Activated T-helper 17 cell treated with anti-CD3 and anti-CD28 coated beads, Interleukin-2, amount 50 U/mL, for 72 hours (primary cell): ENCODE measurements around the gene TNPO3. TPM values are rescaled to one million over a fixed set of nuclear protein-coding genes. Genes with fewer than 3 reads are reported as not detected.

Source experiments
- ATAC-seq: fragments of 150-1000 bp; cut with Tn5 transposase; replicated peaks from 2 replicates; pipeline ENCODE4 v1.10.0; 2021; ENCODE audit warnings: mild to moderate bottlenecking, moderate library complexity
- H3K27ac Mint-ChIP-seq: one replicate; pipeline ENCODE4 v1.8.0; 2022; ENCODE audit warnings: mixed read lengths
- H3K27me3 Mint-ChIP-seq: one replicate; pipeline ENCODE4 v1.8.0; 2022; ENCODE audit warnings: mixed read lengths
- H3K36me3 Mint-ChIP-seq: one replicate; pipeline ENCODE4 v1.8.0; 2022; ENCODE audit warnings: low read depth, mild to moderate bottlenecking, mixed read lengths
- H3K4me1 Mint-ChIP-seq: one replicate; pipeline ENCODE4 v1.8.0; 2022; ENCODE audit warnings: mixed read lengths
- H3K4me3 Mint-ChIP-seq: one replicate; pipeline ENCODE4 v1.8.0; 2022; ENCODE audit warnings: mild to moderate bottlenecking, mixed read lengths
- H3K9me3 Mint-ChIP-seq: one replicate; pipeline ENCODE4 v1.8.0; 2022; ENCODE audit warnings: mixed read lengths
- total RNA-seq, 2 donors: library from RNA; stranded (reverse); gene quantifications; one replicate each; pipeline ENCODE4 v1.2.3, GENCODE V29; 2022

TNPO3 gene
- total RNA-seq, 2 donors from 2014 or later, result 45.8 to 62.6 TPM

DNA sequence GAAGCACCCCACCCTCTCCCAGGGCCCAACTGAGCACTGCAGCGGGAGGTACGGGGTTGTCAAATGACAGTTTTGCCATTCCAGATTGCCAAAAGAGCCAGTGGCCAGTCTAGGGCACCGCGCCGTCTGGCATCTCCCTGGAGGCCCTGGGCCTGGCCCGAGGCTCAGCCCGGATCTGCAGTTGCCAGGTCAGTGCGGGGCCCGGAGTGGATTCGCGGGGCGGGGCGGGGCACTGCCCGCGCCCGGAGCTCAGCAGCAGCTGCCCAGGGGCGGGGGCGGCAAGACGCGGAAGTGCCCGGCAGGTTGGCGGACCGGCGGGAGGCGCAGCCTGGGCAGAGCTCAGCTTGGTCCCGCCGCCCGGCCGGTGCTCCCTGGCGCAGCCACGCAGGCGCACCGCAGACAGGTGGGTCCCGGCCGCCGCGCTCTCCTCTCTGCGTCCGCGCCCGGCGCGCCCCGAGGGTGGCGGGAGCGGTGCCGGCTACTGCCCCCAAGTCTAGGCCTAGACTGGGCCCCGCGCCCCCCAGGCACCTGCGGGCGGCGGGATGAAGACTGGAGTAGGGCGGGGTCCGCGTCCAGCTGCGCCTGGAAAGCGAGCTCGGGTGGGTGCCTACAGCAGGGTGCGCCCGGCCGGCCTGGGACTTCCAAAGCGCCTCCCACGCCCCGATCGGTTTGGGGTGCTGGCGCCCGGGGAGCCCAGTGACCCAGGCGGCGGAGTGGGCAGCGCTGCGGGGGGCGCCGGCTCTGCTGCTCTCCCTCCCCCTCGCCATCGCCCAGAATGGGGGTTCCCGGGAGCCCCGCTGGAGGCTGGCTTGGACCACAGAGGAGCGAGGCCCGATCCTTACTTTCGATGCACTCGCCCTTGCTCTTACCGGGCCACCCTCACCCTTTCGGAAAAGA is 117.0 kb downstream of the TNPO3 start, which contains the start of gene IRF5:
TSS of gene IRF5 (plus strand) at position 281 of the 897 bp plus-strand sequence. CDS start 4,155 bp downstream, outside the sequence.
- peak within 1 kb of the TSS; percentile 93 for H3K27ac Mint-ChIP-seq
- peaks cover under 1% of the 10 kb centered on the region for H3K36me3 Mint-ChIP-seq
- H3K4me3 Mint-ChIP-seq, result peak within 1 kb of the TSS; percentile 95
- H3K4me1 Mint-ChIP-seq, result peaks cover 26% of the 10 kb centered on the region
- no peaks in the 10 kb centered on the region for H3K27me3 Mint-ChIP-seq
- H3K9me3 Mint-ChIP-seq, result peaks cover 3% of the 10 kb centered on the region
- peak; percentile 60 for ATAC-seq

- ATAC-seq, result no peak
- peak overlapping the region; percentile 72 for H3K27ac Mint-ChIP-seq
Measured at GRCh38 chr7:128937271-128937646, 117.7 kb downstream of the TNPO3 start.

GRCh38 chr7:128936798-128937197 is 118.1 kb downstream of the TNPO3 start:
- peak overlapping the region; percentile 76 for H3K4me3 Mint-ChIP-seq

More at GRCh38 chr7:128937271-128937646, 117.7 kb downstream of the TNPO3 start:
- Mint-ChIP-seq H3K27me3 (no peaks in the 10 kb centered on the region), H3K4me1 (peaks cover 26% of the 10 kb centered on the region), H3K36me3 (no peaks in the 10 kb centered on the region), H3K4me3 (peak overlapping the region; percentile 76), H3K9me3 (peaks cover 3% of the 10 kb centered on the region)

GRCh38 chr7:128935342-128935730 is 119.6 kb downstream of the TNPO3 start:
- Mint-ChIP-seq H3K27me3 (no peaks in the 10 kb centered on the region), H3K9me3 (peaks cover 3% of the 10 kb centered on the region), H3K4me3 (no peak overlapping the region), H3K27ac (no peak overlapping the region), H3K4me1 (peaks cover 17% of the 10 kb centered on the region), H3K36me3 (no peaks in the 10 kb centered on the region)
- ATAC-seq, result no peak

More at GRCh38 chr7:128936798-128937197, 118.1 kb downstream of the TNPO3 start:
- Mint-ChIP-seq H3K4me1 (peaks cover 26% of the 10 kb centered on the region), H3K36me3 (no peaks in the 10 kb centered on the region), H3K9me3 (peaks cover 3% of the 10 kb centered on the region), H3K27me3 (no peaks in the 10 kb centered on the region), H3K27ac (peak overlapping the region; percentile 72)
- ATAC-seq, result no peak

GRCh38 chr7:128934361-128935341 is 120.3 kb downstream of the TNPO3 start:
- peaks cover 17% of the 10 kb centered on the region for H3K4me1 Mint-ChIP-seq
- peaks cover 3% of the 10 kb centered on the region for H3K9me3 Mint-ChIP-seq
- ATAC-seq, result no peak
- H3K4me3 Mint-ChIP-seq, result no peak overlapping the region
- no peak overlapping the region for H3K27ac Mint-ChIP-seq
- no peaks in the 10 kb centered on the region for H3K36me3 Mint-ChIP-seq
- H3K27me3 Mint-ChIP-seq, result no peaks in the 10 kb centered on the region

GRCh38 chr7:128933180-128933891 is 121.6 kb downstream of the TNPO3 start:
- Mint-ChIP-seq H3K4me3 (peak overlapping the region; percentile 79), H3K27me3 (no peaks in the 10 kb centered on the region)
- ATAC-seq, result peak; percentile 82

DNA sequence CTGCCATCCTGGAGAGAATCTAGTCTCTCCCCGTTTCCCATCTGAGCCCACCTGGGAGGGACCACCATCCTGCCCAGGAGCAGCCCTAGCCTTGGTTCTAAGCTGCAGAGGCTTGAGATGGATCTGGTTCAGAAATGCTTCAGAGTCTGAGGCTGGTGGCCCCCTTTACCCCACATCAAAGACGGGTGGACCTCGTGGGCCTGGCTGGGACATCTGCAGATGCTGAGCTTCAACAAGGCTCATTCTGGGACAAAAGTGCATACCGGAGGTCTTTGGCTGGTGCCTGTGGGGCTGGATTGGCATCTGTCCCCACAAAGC is 122.1 kb downstream of the TNPO3 start:
- no peak for ATAC-seq
- Mint-ChIP-seq H3K4me1 (peaks cover 11% of the 10 kb centered on the region), H3K9me3 (peaks cover 3% of the 10 kb centered on the region), H3K36me3 (no peaks in the 10 kb centered on the region), H3K4me3 (peak overlapping the region; percentile 79), H3K27me3 (no peaks in the 10 kb centered on the region), H3K27ac (peak overlapping the region; percentile 85)

More at GRCh38 chr7:128933180-128933891, 121.6 kb downstream of the TNPO3 start:
- Mint-ChIP-seq H3K36me3 (no peaks in the 10 kb centered on the region), H3K4me1 (peaks cover 12% of the 10 kb centered on the region), H3K9me3 (peaks cover 3% of the 10 kb centered on the region), H3K27ac (peak overlapping the region; percentile 85)

- Mint-ChIP-seq H3K9me3 (peaks cover 3% of the 10 kb centered on the region), H3K4me1 (peaks cover 9% of the 10 kb centered on the region), H3K4me3 (peak overlapping the region; percentile 79), H3K27ac (peak overlapping the region; percentile 85), H3K36me3 (no peaks in the 10 kb centered on the region), H3K27me3 (no peaks in the 10 kb centered on the region)
- ATAC-seq, result no peak
Measured at GRCh38 chr7:128931965-128932861, 122.7 kb downstream of the TNPO3 start.

- no peak for ATAC-seq
- Mint-ChIP-seq H3K27ac (no peak overlapping the region), H3K9me3 (peaks cover 3% of the 10 kb centered on the region), H3K36me3 (no peaks in the 10 kb centered on the region), H3K4me3 (no peak overlapping the region), H3K27me3 (no peaks in the 10 kb centered on the region), H3K4me1 (peaks cover 7% of the 10 kb centered on the region)
Measured at GRCh38 chr7:128931190-128931798, 123.6 kb downstream of the TNPO3 start.

- Mint-ChIP-seq H3K9me3 (peaks cover 3% of the 10 kb centered on the region), H3K36me3 (no peaks in the 10 kb centered on the region), H3K4me1 (peaks cover 7% of the 10 kb centered on the region), H3K4me3 (no peak overlapping the region), H3K27me3 (no peaks in the 10 kb centered on the region), H3K27ac (no peak overlapping the region)
- no peak for ATAC-seq
Measured at GRCh38 chr7:128928882-128929788, 125.8 kb downstream of the TNPO3 start.

GRCh38 chr7:128928159-128928813 is 126.6 kb downstream of the TNPO3 start:
- no peaks in the 10 kb centered on the region for H3K27me3 Mint-ChIP-seq
- no peaks in the 10 kb centered on the region for H3K36me3 Mint-ChIP-seq
- H3K4me3 Mint-ChIP-seq, result no peak overlapping the region
- H3K9me3 Mint-ChIP-seq, result peaks cover 2% of the 10 kb centered on the region
- H3K27ac Mint-ChIP-seq, result no peak overlapping the region
- ATAC-seq, result no peak
- H3K4me1 Mint-ChIP-seq, result peaks cover 3% of the 10 kb centered on the region
